ENCODE measurements around the gene EPHB1. TPM values are rescaled to one million over a fixed set of nuclear protein-coding genes. Genes with fewer than 3 reads are reported as not detected.
"Not testable (repeated sequence)": the region's sequence is repeated elsewhere in the genome, so short reads cannot be mapped to it uniquely, and the experiment has no call there.

Gene EPHB1
- total and polyA plus RNA-seq, 12 donors, result 0.07 to 3.4 (median 1.6) TPM

GRCh38 chr3:135033737-135034136, 238.7 kb downstream of the EPHB1 start:
- Histone ChIP-seq H3K4me1 (peaks cover 0 to 12% (median 0%) of the 10 kb centered on the region in 9 donors), H3K4me3 (no peak overlapping the region), H3K36me3 (no peaks in the 10 kb centered on the region), H3K27me3 (peaks cover 0 to 39% (median 17%) of the 10 kb centered on the region in 7 donors), H3K9me3 (no peaks in the 10 kb centered on the region), H3K27ac (no peak overlapping the region)
- intact Hi-C loops (cut with DNase I), result no loop called here
- DNase-seq (no peak), ATAC-seq (no peak)
- TF ChIP-seq CTCF (IDR thresholded peaks at IDR 0.05), result no peak
- WGBS, 2 donors, result 83 to 89% methylated on average over 7 of the region's 7 CpGs

GRCh38 chr3:135034291-135034768, 239.3 kb downstream of the EPHB1 start:
- Histone ChIP-seq H3K27ac (no peak overlapping the region), H3K4me3 (no peak overlapping the region), H3K4me1 (peaks cover 0 to 12% (median 0%) of the 10 kb centered on the region in 9 donors), H3K27me3 (peaks cover 0 to 39% (median 17%) of the 10 kb centered on the region in 7 donors), H3K9me3 (no peaks in the 10 kb centered on the region), H3K36me3 (no peaks in the 10 kb centered on the region)
- 53 to 61% methylated on average over 4 of the region's 4 CpGs for WGBS, 2 donors
- TF ChIP-seq CTCF (IDR thresholded peaks at IDR 0.05), result no peak
- intact Hi-C loops (cut with DNase I), result no loop called here
- no peak for DNase-seq
- ATAC-seq, result no peak

GRCh38 chr3:135034891-135035440, 239.9 kb downstream of the EPHB1 start:
- intact Hi-C loops (cut with DNase I), result no loop called here
- peaks cover 0 to 39% (median 17%) of the 10 kb centered on the region in 7 donors for H3K27me3 ChIP-seq
- no peaks in the 10 kb centered on the region for H3K9me3 ChIP-seq
- ATAC-seq (no peak), DNase-seq (no peak)
- no peak for TF ChIP-seq CTCF (IDR thresholded peaks at IDR 0.05)
- no peak overlapping the region for H3K4me3 ChIP-seq
- H3K36me3 ChIP-seq, result no peaks in the 10 kb centered on the region
- H3K27ac ChIP-seq, result no peak overlapping the region
- 76 to 79% methylated on average over 6 of the region's 6 CpGs for WGBS, 2 donors
- peaks cover 0 to 12% (median 0%) of the 10 kb centered on the region in 9 donors for H3K4me1 ChIP-seq

- intact Hi-C loops (cut with DNase I), result no loop called here
- Histone ChIP-seq H3K4me1 (peaks cover 0 to 12% (median 0%) of the 10 kb centered on the region in 9 donors), H3K27me3 (peaks cover 0 to 13% (median 0%) of the 10 kb centered on the region in 7 donors), H3K27ac (no peak overlapping the region), H3K9me3 (no peaks in the 10 kb centered on the region), H3K4me3 (no peak overlapping the region), H3K36me3 (no peaks in the 10 kb centered on the region)
- ATAC-seq (no peak), DNase-seq (no peak)
- no peak for TF ChIP-seq CTCF (IDR thresholded peaks at IDR 0.05)
- 74 to 82% methylated on average over 5 of the region's 5 CpGs for WGBS, 2 donors
Measured at GRCh38 chr3:135038186-135038585, 243.1 kb downstream of the EPHB1 start.

GRCh38 chr3:135039536-135039935, 244.5 kb downstream of the EPHB1 start:
- peaks cover 0 to 12% (median 0%) of the 10 kb centered on the region in 9 donors for H3K4me1 ChIP-seq
- H3K4me3 ChIP-seq; intact Hi-C loops (cut with DNase I); H3K9me3 ChIP-seq; H3K36me3 ChIP-seq; H3K27me3 ChIP-seq; DNase-seq; ATAC-seq; H3K27ac ChIP-seq: not testable (repeated sequence)
- WGBS, 2 donors, result 94 to 96% methylated on average over 21 to 22 of the region's 22 CpGs

Data from heart right ventricle (tissue), 16 donors.